ENCODE measurements around the gene TEX2.

Gene TEX2

DNA sequence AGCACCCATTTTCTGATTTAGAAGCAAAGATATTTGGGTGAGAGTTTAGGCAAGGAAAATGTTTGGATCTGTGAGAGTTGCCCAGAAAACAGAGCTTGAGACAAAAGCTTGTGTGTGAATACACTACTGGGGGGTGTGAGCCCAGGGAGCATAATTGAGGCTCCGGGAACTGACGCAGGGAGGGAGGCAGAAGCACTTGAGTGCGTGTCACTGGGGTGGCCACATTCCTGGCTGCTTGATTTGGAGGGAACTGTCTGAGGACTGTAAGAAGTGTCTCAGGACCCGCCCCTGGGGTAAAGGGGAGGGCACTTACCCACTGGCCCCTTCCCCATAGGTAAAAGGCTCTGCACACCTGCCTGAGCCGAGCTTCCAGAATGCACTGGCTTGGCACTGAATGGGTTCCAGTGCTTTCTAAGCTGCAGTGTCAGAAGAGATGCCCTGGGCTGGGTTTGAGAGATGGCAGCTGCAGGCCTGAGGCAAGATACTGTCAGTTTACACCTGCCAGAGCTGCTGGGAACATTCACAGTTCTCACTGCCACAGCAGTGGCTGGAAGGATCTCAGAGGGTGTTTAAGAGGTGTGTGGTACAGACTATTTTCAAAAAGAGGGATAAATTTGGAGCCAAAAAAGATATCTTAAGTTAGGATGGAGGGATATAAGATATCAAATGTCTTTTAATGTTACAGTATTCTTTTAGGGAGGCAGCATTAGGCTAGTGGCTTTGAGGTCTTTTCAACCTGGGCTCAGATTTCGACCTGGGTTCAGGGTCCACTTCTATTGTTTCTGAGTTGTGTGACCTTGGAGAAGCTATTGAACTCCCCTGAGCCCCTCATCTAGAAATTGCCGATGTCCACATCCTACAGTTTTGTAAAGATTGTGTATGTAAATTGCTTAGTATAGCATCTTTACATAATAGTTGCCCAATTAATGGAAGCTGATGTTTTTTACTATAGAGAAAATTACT is 6.9 kb upstream of the TEX2 start:
- DNase-seq (ENCODE audit: low read depth) = no peak

- DNase-seq (ENCODE audit: low read depth) = no peak
These were observed 1.8 kb upstream of the TEX2 start for GRCh38 chr17:64264891-64265290.

DNA sequence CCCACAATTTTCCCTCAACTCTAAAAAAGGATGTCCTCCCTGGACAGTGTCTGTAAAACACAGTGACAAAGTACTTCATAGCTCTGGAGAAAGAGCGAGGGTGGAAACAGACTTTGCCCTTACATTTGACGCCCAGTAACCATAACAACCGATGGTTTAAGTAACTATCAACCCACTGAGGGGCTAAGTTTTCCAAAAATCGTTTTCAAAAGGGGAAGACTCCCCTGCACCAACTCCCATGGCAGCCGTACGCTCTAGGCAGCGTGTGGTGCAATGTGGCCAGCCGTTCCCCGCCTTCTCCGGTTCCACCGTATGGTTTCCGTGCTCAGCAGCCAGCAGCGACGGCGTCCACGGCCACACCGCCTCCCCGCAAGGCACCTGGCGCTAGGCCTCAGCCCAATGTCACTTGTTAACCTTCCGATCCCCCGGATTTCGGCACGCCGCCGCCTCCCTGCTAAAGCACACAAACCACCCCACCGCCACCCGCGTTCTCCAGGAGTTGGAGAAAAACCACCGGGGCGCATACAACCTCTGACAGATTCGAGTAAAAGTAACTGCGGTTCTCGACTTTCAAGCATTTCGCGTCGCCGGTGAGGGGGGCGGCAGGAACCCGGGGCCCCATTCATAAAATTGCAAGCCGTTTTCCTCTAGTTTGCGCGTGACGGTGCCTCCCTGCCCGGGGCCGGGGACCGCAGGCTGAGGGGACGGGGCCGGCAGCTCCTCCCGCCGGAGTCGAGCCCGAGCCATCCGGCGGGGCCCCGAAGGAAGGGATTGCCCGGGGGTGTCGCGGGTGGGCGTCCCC is 661 bp downstream of the TEX2 start:
- DNase-seq (ENCODE audit: low read depth) = peak; percentile 56

- DNase-seq (ENCODE audit: low read depth) = no peak
These were observed 1.5 kb downstream of the TEX2 start for GRCh38 chr17:64261417-64262145.

- DNase-seq (ENCODE audit: low read depth) = no peak
These were observed 2.2 kb downstream of the TEX2 start for GRCh38 chr17:64260886-64261285.

- DNase-seq (ENCODE audit: low read depth) = no peak
These were observed 3.1 kb downstream of the TEX2 start for GRCh38 chr17:64259922-64260321.

DNA sequence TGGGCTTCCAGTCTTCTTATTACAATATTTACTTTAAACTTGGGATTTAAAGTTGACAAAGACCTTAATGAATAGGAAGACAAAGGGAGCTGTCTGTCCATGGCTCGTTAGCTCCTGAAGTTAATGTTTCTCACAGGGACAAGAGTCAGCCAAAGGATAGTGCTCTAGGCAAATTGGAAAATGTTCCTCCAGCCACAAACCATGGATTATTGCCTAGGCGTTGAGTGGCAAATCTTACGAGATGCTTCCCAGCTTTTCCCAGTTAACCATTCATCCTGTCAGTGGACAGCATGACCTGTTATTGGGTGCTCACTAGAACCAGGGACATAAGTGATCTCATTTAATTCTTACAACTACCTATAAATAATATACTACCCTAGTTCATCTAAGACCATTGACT is 3.6 kb downstream of the TEX2 start:
- DNase-seq (ENCODE audit: low read depth) = no peak

DNA sequence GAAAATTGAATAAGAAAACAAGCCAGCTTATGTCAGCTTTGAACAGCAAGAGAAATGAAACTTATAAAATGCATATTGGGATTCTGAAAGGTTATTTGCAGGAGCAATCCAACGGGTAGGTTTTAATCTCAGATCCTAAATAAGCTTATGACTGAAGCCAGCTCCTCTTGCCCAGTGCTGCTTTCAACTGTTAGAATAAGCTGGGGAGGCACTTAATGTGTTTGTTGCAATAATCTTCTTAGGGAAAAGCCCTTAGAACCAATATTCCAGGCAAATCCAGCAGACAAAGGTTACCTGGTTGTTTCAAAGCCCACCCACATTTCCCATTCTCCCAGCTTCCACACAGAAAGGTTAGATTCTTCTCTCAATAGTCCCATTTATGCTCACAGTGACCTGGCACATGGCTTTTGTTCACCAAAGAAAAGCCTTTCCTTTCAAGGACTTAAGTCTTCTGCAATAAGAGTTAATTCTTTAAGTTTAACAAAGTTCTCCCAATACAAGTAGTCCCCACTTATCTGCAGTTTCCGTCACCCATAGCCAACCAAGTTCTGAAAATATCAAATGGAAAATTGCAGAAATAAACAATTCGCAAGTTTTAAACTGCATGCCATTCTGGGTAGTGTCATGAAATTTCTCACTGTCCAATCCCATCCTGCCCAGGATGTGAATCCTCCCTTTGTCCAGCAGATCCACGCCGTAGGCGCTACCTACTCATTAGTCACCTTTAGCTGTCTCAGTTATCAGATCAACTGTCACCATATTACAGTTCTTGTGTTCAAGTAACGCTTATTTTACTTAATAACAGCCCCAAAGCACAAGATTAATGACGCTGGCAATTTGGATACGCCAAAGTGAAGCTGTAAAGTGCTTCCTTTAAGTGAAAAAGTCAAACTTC is 5.9 kb downstream of the TEX2 start:
- DNase-seq (ENCODE audit: low read depth) = no peak

DNA sequence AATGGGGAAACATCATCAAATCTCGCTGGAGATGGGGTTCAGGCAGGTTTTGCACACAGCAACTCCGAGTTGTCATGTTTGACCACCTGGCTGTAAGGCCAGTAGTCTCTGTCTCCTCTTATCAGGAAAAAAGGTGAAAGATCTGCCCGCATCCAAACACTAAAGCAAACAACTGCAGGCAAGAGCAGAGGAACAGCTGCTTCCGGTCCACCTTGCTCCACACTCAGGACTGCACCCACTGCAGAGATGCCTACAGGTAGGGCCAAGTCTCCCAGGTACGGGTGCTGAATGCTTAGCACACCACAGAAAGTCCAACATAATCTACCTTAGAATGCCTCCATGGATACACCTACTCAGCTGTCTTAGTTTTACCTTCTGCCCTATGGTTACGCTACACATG is 7.3 kb downstream of the TEX2 start:
- DNase-seq (ENCODE audit: low read depth) = no peak

DNA sequence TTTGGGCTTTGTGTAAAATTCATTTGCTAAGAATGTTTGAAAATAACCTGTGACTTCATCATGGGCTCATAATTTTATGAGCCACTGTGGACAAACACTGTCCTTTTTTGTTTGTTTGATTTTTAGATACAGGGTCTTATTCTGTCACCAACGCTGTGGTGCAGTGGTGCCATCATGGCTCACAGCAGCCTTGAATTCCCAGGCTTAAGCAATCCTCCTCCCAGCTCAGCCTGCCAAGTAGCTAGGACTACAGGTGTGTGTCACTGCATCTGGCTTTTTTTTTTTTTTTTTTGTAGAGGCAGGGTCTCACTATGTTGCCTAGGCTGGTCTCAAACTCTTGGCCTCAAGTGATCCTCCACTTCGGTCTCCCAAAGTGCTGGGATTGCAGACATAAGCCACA is 8.3 kb downstream of the TEX2 start:
- no peak for DNase-seq (ENCODE audit: low read depth)

DNA sequence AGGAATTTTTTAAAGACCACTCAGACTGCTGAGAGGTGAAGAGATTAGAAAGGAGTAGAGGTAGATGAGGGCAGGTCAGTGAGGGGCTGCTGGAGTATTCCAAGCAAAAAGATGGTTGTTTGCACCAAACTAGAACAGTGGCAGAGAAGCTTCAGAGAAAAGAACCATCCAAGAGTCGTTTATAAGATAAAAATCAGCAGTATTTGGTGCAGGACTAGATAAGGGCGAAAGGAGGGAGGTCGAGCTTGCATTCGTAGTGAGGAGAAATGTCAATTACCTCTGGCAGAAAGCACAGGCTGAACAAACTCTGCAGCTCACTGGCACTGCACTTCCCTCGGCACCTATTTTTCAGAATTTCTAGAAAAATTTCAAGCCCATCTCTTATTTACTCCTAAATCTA is 9.6 kb downstream of the TEX2 start:
- DNase-seq (ENCODE audit: low read depth) = no peak

DNA sequence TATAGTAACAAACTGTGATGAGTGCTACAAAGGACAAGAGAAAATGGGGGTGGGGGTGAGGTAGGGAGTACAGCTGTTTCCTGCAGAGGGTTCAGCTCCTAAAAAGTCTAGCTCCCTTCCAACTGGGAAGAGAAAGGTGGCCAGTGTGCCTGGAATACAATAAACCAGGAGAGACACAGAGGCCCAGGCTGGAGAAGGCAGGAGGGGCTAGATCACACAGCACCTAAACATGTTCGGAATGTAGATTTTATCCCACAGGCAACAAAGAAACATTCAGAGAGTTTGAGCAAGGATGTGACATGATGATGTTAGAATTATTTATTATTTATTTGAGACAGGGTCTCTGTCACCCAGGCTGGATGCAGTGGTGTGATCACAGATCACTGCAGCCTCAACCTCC is 10.2 kb downstream of the TEX2 start:
- no peak for DNase-seq (ENCODE audit: low read depth)

DNA sequence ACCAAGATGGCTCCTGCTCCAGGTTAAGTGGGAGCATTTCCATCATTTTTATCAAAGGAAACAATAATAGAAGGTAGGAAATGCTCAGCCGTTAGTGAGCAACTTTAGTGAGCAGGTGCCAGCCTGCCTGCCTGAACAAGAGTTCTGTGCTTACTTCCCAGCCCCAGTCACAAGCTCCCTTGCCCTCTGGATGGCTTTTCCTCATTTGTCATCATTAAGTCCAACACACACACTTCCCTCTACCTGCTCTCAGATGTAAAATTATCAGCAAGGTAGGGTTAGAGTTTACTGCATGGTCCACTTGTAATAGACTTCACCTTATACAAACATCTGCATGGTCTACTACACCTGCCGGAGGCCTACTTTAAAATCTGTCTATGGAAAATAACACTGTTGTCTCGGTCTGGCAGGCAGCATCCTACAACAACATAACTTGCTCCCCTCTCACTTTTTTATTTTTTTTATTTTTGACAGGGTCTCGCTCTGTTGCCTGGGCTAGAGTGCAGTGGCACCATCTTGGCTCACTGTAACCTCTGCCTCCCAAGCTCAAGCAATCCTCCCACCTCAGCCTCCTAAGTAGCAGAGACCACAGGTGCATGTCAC is 12.7 kb downstream of the TEX2 start:
- DNase-seq (ENCODE audit: low read depth) = no peak

DNA sequence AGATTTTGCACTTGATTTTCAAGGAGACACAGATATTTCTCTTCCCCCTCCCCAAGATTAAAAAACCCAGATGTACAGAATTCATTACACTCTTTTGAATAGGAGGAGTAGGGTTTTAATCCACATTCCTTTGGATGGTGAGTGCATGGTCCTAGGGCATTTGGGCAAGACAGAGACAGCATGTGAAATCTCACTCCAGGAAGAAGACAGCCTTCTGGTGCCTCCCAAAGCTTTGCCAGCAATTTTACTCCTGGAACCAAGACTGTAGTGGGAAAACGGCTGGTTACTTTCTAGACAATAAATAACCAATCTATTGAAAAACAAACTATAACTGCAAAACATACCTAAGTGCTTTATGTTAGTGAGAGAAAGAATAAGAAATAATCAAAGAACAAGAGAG is 15.2 kb downstream of the TEX2 start:
- DNase-seq (ENCODE audit: low read depth) = no peak

DNA sequence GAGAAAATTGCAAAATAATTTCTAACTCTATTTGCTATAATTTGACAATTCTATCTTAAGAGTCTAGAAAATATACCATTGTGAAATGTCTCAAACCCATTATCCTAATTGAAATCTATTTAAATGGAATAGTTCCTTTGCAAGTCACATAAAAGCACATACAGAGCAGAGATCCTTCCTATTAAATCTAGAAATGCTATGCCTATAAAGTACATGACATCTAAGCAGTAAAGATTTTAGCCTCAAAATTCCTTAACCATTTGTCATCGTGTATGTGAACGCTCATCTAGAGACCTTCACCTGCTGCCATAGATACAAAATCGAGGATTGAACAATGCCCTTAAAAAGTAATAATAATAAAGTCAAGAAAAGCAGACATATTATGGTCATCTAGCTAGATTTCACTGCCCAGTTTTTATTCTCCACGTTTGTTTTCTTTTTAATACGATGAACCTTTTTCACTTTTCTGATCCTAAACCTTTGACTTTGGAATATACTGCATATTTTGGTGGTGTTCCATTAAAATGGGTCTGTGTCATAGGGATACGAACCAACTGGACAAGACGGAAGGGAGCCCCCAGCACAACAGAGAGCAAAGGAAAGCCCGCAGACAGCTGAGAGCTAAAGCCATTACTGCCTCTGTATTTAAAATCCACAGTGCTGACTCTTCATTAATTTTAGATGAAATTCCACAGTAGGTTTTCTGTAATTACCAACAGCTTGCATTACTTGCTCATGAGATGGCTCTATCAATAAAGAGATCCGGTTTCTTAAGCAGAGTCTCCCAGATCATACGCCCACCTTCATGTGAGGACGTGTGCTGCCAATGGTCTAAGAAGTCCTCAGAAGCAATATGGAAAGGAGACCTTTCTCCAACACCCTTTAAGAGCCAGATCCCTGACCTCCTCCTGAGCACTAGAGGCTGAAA is 17.6 kb downstream of the TEX2 start:
- no peak for DNase-seq (ENCODE audit: low read depth)

GRCh38 chr17:64244165-64244564 is 18.9 kb downstream of the TEX2 start:
- no peak for DNase-seq (ENCODE audit: low read depth)

DNA sequence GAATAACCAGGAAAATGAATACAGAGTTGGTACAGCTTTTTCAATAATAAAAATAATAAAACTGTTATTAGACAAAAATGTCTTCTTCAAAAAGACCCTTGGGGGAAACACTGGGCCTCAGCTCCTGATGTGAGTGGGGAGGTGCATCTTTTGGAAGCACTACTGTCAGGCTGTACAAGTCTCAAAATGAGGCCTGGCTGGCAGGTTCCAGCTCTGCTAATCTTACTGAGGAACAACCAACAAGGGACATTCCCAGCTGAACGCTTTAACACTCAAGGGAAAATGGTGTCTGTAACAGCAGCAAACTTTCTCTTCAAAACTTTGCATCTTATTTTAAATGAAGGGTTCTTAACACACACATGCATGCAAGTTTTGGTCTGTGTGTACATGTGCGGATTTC is 19.7 kb downstream of the TEX2 start:
- no peak for DNase-seq (ENCODE audit: low read depth)

DNA sequence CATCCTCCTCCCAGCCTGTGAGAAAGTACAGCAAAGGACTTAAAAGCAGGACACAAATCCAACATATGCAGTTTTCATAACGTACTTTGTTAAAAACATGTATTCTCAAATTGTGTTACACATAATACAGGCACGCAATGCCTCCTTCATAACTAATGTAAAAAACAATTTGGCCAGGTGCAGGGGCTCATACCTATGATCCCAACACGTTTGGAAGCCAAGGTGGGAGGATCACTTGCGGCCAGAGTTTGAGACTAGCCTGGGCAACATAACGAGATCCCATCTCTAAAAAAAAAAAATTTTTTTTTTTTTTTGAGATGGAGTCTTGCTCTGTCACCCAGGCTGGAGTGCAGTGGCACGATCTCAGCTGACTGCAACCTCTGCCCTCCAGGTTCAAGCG is 20.4 kb downstream of the TEX2 start:
- DNase-seq (ENCODE audit: low read depth) = no peak

GRCh38 chr17:64240741-64241347 is 22.2 kb downstream of the TEX2 start:
- DNase-seq (ENCODE audit: low read depth) = no peak

Data from T-helper 22 cell (primary cell).